GM18520 (cell line): ENCODE results near the gene COBL.

Experiments
- ATAC-seq: cut with Tn5 transposase; IDR thresholded peaks from one replicate; pipeline ENCODE4 v1.9.1; 2021; ENCODE audit not compliant: unreplicated experiment

The COBL gene

DNA sequence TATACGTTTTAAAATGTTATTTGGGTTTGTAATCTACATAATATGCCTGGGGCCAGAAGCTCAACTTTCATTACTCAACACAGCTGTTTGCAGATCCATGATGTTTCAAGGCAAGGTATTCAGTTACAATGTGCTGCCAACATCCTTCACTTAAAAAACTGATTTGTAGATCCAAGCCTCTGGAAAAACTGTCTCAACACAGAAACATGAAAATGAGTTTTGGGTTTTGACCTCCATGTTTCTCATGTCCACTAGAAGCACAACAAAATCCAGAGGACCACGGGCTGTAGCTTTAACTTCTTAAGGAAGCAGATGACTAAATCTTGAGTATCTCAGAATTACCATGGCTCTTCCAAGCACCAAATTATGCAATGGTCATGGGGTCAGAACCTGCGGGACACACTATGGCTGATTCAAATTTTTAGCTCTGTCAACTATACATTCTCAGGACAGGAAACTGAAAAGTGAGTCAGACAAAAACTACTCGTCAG lies 286.9 kb downstream of the COBL start:
- ATAC-seq, result no peak

DNA sequence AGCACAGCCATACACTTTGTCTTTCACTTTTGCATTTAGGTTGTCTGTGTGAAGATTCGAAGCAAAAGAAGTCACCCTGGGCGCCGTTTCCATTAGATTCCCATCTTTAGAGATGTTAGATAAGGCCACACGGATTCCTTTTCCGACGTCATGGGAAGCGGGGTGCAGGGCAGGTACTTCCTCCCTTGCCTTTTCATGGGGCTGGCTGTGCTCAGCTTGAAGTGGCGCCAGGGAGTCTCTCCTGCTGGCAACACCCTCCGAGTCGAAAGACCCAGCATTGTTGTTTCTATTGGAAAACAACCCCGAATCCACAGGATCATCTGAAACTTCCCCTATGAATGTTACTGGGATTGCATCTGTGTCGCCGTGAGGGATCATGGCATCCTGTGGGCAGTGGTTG lies 287.5 kb downstream of the COBL start:
- ATAC-seq, result no peak

DNA sequence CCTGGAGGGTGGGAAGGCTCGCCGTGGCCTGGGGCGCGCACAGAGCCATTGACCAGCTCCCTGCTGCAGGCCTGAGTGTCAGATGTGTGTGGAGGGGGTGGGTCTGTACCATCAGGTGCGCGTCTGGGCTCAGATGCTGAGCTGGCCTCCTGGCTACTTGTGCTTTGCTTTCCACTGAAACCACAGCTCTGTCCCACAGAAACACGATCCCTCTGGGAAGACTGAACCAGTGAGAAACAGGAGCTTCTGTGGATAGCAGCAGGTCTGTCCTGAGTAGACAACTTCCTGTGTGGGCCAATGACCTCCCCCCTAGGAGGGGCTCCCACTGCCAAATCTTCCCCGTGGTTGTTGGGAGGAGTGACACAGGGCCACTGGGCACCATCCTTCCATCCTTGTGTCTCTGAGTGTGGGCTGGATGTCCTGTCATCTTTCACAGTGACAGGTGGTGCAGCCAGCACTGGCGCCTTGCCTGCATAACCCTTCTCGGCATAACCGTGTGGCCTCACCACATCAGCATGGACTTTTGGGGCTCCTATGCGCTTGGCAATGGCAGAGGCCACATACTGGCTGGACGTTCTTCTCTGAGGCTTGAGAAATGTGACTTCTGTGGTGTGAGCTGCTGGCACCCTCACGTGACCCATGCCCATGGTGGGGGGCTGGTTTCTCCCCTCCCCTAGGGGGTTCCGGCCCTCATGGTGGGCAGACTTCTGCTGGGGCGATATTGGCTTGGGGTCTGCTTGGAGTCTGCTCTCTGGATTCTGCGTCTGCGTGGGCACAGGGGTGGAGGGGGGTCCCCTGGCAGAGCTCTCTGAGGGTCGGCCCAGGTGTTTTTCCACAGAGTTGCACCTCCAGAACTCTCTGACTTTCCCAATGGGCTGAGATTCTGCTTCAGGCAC lies 288.4 kb downstream of the COBL start:
- no peak for ATAC-seq

DNA sequence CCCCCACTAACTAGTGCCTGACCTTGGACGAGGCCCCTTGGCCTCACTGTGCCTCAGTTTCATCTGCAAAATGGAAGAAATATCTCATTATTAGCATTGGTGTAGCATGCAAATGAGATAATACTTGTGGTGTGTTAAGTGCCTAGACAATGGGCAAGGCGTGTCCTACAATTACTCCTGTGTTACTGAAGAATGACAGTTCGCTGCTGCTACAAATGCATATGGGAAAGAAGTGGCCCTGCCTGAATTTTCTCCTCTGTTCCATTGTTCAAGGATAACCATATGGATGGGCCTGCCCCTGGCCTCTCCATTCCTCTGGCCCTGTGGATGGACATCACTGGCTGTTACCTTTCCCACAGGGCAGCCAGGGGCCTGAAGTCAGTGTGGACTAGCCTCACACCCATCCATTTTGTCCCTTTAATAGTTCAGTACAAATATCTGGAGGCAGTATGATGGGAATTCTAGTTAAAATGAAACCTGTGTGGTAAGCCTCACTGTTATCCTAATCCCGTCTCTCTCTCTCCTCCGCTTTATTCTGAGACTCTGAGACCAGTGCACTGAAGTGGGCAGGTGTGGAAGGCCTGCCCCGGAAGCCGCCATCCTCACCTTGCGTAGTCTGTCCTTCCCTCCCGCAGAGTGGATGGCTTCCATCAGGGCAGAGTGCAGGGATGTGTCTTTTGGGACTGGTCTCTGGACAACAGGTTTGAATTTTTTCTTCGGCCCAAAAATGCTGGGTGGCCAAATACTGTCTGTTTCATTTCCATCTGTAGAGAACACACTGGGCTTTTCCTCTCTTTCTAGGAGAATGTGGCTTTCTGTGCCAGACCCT lies 289.3 kb downstream of the COBL start:
- no peak for ATAC-seq

DNA sequence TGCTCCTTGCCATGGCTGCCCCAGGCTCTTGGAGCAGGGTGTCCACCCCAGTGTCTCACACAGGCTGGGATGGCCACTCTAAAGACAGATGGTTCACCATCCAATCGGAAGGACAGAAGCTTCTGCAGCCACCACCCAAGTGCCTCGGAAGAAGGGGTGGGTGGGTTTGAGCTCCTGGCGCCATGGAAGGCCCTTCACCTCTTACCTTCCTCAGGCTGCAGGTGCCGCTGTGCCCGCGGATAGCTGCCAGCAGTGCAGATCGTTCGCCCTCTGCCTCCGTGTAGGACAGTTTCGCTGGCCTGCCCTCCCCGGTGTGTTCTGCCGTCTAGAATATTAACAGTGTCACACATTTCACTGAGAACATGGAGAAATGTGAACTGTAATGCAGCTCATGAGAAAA lies 290.3 kb downstream of the COBL start:
- no peak for ATAC-seq

DNA sequence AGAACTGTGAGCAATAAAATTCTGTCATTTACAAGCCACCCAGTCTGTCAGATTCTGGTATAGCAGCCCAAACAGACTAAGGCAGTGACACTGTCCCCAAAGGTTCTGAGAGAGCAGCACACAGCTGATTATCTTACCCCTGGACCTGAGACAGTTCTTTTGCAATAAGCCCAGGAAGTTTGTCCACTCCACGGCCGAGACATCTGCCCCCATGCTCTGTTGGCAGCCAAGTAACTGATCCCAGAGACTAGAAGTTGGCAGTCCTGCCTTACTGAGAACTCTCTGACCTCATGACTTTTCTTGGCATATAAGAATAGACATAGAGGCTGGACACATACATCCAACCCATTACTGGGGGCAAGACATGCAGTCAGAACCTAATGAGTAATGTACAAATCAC lies 290.9 kb downstream of the COBL start:
- no peak for ATAC-seq

DNA sequence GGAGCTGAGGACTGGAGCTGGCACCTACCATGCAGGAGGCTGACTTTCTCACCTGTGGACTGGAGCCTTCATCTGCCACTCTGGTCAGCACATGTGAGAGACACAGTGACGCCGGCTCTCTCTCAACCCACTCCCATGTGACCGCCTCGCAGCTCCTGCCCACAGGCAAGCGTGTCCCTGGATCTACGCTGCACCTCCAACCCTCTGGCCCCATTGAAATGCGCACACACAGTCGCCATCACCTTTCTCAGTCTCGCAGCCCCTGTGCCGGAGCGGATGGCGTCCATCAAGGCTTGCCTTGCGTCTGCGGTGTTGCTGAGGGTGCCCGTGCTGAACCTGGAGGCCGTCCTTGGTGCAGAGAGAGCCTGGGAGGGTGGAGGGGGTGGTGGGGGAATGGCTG lies 291.7 kb downstream of the COBL start:
- no peak for ATAC-seq

DNA sequence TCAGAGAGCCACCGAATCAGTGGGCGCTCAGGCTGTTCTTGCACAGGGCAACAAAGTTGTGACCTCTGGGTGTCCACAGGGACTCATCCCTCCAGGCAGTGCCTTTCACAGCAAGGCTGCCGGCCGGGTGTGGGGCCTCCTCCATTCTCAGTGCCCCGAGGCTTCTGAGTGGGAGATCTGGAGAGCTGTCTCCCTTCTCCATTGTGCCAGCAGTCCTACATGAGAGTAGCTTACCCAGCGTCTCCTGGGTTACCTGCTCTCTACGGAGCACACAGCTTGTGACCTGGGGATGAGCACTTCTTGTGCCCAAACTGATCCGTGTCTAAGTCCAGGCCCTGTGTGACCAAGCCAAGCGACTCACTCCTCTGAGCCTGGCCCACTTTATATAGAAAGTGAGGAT lies 293.1 kb downstream of the COBL start:
- no peak for ATAC-seq

DNA sequence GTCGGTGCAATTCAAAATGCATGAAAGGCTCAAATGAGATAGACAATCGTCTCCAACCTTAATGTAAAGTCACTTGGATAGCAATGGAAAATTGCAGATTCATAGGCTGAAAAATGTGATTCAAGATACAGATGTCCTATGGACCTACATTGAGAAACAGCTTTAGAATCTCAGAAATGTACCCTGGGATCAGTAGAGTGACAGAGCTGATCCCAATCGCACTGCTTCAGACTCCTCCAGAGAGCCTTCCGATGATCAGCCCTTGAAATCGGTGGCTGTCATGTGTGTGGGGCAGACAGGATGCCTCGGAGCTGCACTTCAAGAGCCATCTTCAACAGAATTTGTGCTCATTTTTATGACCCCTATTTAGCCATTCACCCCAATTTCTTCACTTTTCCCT lies 293.8 kb downstream of the COBL start:
- ATAC-seq, result no peak

DNA sequence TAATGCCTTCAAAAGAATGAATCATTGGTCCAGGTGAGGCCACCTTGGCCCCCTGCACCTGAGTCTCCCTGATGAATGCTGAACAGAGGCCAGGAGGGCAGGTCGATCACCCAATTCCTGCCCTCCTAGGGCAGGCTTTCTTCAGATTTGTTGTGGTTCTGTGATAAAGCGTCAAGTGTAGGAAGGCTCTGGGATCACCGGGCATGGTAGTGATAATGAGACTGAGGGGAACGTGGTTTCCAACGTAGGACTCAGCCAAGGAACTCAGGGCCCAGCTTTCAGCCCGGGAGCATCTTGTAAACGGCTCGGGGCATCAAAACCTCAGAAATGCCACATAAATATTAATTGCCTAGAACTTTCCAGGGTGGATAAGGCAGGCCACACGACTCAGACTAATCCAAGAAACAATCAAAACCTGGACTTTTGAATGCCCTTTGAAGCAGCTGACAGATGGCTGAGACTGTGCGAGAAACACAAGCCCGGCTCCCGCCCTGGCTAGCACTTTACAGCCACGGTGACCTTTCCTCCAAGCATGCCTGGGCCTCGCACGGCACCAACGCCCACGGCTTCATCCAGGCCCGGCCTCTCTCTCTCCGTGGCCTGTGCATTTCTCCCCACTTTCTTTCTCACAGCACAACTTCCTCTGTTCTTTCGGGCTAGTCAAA lies 294.6 kb downstream of the COBL start:
- no peak for ATAC-seq

DNA sequence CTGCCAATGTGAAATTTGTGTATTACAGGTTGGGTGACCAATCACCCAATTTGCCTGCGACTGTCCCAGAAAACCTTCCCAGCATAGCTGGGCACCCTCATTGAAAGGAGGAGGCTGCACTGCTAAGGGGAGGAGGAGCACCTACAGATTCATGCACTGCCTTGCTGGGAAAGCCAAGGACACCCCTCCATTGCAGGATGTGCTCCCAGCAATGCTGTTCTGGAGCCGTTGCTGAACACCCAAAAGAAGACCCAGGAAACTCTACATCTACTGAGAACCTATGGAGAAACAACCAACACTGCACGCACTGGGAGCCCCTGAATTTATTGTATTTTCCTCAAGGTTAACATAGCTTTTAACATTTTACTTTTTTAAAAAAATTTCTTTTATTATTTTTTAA lies 295.7 kb downstream of the COBL start:
- ATAC-seq, result no peak

DNA sequence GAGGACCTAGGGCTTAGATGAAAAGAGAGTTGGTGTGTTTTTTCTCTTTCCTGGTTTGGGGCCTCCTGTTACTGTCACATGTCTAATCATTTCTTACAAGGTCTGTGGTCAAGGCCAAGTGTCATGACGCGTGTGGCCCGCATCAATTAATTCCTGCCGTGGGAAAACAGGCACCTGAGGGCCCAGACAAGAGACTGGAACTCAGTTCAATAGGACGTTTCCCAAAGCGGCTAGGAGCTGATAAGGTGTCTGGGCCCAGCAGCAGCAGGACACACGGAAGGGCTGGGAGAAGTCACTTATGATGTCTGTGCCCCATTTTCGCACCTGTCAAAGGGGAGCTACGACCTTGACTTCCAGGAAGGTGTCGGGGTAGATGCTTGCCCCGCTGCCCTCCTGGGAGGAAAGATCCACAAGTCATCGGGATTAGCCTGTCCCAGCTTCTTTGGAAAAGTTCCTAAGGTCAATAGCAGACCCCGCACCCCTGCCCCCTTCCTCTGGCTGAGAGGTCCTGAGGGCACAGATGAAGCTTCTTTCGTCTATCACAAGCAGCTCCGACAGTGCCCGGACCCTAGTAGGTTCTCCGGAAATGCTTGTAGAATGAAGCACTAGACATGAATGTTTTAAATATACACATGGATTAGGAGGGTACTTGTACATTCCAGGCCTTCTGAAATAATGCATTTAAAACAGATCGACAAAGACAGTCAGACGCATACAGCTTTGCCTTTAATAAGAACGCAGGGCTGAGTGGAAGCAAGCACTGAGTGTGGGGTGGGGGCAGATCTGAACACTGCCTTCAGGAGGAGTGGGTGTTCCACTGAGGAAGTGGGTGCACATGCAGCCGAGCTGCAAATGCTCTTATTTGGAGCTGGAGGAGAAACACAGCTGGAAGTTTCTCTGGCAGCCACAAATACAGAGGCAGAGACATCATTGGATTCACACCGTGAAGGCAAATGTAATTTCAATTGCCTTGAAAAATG lies 296.4 kb downstream of the COBL start:
- ATAC-seq, result no peak

DNA sequence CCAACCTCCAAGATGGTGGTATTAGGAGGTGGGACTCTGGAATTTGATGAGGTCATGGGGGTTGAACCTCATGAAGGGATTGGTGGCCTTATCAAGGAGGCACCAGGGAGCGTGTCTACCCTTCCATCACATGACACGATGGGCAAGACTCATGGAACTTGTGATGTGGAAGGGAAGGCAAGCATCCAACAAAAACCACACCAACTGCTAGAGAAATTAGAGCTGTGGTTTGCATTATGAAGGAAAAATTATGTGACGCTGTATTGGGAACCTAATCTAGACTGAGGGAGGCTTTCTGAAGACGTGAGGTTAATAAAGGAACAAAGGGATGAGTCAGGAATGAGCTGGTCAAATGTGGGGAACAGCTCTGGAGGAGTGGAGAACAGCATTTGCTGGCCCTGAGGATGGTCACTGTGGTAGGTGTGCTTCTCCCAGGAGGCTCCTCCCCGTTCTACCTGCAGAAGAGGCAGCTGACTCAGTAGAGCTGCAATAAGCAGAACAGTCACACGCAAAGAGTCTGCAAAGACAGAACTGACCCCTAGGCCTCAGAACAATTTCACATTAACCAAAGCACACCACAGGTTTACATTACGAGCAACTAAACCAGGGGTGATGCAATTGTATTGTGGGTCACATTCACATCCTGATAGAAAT lies 297.3 kb downstream of the COBL start:
- no peak for ATAC-seq

DNA sequence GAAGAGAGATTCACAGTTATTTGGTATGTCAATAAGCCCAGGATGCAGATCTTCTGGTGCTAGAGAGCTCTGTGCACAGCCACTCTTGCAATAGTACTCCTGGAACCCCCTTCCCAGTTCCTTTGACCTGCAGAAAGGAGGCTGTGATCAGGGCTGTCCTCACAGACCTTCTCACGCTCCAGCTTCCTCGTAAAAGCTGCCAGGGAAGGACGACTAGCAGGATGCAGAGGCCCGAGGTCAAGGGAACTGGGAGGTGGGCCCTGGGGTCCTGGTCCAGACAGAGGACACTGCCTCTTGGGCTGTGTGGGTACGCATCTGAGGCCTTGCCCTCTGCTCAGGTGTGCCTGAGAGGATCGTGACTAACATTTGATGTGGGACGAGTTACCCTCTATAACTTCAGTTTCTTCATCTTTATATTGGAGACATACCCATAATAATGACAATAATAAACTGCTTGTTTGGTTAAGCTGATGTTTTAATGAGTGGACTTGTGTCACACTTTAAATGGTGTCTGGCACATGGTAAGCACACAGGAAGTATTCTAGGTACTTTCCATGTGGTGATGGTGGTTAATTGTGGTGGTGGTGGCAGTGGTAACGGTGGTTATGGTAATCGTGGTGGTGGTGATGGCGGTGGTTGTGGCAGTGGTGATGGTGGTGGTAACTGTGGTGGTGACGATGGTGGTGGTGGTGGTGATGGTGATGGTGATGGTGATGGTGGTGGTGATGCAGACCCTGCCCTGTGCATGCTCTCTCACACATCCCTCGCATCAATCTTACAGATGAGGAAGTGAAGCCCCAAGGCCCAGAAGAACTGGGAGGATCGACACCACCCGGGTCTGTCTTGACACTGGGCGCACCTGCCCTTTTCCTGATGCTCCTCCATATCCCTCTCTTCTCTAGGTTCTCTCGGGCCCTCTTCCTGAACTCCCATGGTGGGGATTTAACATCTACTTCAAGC lies 298.8 kb downstream of the COBL start:
- no peak for ATAC-seq

DNA sequence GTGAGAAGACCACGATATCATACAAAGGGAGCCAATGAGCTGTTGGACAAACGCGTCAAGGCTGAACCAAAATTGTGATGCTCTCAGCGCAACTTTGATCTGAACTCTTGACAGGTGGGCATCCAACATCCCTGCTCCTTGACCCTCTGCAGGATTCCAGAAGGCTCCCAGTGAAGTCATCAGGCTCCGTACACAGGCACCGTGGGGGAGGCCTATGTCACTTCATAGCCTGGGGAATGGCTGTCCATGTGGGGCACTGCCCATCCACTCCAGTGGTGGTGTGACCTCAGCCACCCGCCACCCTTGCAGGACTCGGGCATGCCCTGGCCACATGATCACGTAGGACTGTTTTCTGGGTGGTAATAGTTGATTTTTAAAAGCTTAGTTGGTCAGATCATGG lies 300.1 kb downstream of the COBL start:
- ATAC-seq, result no peak

DNA sequence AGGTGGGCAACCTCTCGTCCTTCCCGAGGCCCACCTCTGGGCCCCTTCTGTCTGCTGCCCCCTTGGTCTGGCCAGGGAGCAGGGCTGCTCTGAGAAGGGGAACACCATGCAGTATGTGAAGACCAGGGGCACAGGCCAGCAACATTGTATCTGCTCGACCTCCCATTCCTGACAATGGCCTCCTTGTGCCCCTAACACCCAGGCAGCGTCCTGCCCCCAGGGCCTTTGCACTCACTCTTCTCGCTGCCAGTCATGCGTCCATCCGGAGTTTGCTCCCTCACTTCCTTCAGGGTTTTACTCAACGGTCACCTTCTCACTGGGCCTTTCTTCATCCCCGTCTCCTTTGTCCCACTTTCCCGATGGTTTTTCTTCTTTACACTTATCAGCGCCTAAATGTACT lies 301.0 kb downstream of the COBL start:
- ATAC-seq, result no peak

DNA sequence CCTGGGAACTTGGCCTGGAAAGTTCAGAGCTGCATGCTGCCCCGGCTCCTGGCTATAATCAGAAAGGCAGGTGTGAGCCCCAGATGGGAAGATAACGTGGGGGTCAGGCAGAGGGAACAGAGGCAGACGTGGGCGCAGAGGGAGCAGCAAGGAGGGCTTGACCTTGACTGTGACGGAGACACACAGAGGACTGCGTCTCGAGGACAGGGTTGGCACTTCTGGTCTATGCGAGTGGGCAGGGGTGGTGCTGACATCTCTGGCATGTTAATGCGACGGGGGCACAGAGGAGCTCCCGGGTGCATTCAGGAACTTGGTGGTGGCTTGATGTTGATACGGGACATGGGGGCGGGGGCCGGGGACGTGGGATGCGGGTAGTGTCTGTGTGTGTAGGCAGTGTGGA lies 301.8 kb downstream of the COBL start:
- ATAC-seq, result no peak

DNA sequence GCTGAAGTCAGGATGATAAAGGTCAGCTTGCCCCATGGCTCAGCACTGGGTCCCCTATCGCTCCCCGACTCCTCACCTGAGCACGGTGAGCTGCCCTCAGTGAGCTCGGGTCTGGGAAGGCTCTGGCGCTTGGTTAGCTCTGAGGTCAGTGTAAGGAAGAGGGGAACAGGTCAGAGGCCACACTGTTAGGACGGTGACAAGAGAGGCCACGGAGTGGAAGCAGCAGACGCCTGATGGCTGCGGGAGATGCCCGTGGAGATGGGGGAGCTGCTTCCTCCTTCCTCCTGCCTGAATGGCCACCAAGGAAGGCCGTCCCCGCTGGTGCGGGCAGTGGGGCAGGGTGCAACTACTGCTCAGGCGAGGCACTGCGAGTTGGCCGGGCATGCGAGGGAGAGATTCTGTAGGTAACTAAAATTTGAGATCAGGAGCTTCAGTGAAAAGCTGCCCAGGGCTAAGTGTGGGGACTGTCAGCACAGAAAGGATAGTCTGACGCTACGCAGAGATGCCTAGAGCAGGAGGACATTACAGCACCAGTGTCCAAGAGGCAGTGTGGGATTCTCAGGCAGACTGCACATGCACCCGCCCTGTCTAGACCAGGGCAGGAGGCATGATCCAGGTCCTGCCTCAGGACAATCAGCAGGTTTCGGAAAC lies 302.6 kb downstream of the COBL start:
- no peak for ATAC-seq
